ENCODE data around the gene RAB5A. TPM values are rescaled to one million over a fixed set of nuclear protein-coding genes. Genes with fewer than 3 reads are reported as not detected.

Gene RAB5A
- total RNA-seq, 1 experiment from 2014 or later = 97.1 TPM

DNA sequence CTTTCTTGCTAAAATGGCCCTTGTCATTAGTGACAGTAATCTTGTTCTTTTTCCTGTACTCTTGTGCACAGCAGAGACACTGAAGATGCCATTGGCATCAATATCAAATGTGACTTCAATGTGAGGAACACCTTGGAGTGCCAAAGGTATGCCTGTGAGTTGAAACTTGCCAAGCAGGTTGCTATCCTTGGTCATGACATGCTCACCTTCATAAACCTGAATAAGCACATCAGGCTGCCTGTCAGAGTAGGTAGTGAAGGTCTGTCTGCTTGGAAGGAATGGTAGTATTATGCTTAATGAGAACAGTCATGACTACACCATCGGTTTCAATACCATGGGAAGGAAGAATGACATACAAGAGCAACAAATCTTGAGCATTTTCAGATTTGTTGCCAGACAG lies 6.3 kb upstream of the RAB5A start:
- 0 out of 2 replicates have a peak, but pooled peaks cover 2% of the 10 kb centered on the region for H3K36me3 Mint-ChIP-seq
- POLR2A ChIA-PET = no interaction called here
- peaks cover 16% of the 10 kb centered on the region for H3K9me3 Mint-ChIP-seq
- DNase-seq (ENCODE audit: low spot score) = no peak
- H3K27ac Mint-ChIP-seq = no peak overlapping the region
- CTCF ChIA-PET = no interaction called here
- no peak for ATAC-seq
- H3K27me3 Mint-ChIP-seq (ENCODE audit: low read depth) = peaks cover 4% of the 10 kb centered on the region; the same call in 1 of the 2 replicates
- TF ChIP-seq ZNF263 (CRISPR knock-in tag; IDR thresholded peaks at IDR 0.05; ENCODE audit: low read depth) = no peak
- TF ChIP-seq NR3C1 (CRISPR knock-in tag; conservative IDR thresholded peaks at IDR 0.05; ENCODE audit: low read depth) = no peak
- TF ChIP-seq, protein P1, sequence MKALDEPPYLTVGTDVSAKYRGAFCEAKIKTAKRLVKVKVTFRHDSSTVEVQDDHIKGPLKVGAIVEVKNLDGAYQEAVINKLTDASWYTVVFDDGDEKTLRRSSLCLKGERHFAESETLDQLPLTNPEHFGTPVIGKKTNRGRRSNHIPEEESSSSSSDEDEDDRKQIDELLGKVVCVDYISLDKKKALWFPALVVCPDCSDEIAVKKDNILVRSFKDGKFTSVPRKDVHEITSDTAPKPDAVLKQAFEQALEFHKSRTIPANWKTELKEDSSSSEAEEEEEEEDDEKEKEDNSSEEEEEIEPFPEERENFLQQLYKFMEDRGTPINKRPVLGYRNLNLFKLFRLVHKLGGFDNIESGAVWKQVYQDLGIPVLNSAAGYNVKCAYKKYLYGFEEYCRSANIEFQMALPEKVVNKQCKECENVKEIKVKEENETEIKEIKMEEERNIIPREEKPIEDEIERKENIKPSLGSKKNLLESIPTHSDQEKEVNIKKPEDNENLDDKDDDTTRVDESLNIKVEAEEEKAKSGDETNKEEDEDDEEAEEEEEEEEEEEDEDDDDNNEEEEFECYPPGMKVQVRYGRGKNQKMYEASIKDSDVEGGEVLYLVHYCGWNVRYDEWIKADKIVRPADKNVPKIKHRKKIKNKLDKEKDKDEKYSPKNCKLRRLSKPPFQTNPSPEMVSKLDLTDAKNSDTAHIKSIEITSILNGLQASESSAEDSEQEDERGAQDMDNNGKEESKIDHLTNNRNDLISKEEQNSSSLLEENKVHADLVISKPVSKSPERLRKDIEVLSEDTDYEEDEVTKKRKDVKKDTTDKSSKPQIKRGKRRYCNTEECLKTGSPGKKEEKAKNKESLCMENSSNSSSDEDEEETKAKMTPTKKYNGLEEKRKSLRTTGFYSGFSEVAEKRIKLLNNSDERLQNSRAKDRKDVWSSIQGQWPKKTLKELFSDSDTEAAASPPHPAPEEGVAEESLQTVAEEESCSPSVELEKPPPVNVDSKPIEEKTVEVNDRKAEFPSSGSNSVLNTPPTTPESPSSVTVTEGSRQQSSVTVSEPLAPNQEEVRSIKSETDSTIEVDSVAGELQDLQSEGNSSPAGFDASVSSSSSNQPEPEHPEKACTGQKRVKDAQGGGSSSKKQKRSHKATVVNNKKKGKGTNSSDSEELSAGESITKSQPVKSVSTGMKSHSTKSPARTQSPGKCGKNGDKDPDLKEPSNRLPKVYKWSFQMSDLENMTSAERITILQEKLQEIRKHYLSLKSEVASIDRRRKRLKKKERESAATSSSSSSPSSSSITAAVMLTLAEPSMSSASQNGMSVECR (CRISPR knock-in tag; IDR thresholded peaks at IDR 0.05; ENCODE audit: borderline replicate concordance) = no peak
- TF ChIP-seq ZNF138 (CRISPR knock-in tag; conservative IDR thresholded peaks at IDR 0.05) = no peak
- TF ChIP-seq SP1 (CRISPR knock-in tag; conservative IDR thresholded peaks at IDR 0.05) = no peak
- no peak for TF ChIP-seq ZMAT4 (CRISPR knock-in tag; IDR thresholded peaks at IDR 0.05)
- TF ChIP-seq CTCF (IDR thresholded peaks at IDR 0.05) = no peak
- no peak for TF ChIP-seq ZNF281 (CRISPR knock-in tag; IDR thresholded peaks at IDR 0.05)
- peaks cover 5% of the 10 kb centered on the region for H3K4me1 Mint-ChIP-seq
- no peak overlapping the region for H3K4me3 Mint-ChIP-seq

DNA sequence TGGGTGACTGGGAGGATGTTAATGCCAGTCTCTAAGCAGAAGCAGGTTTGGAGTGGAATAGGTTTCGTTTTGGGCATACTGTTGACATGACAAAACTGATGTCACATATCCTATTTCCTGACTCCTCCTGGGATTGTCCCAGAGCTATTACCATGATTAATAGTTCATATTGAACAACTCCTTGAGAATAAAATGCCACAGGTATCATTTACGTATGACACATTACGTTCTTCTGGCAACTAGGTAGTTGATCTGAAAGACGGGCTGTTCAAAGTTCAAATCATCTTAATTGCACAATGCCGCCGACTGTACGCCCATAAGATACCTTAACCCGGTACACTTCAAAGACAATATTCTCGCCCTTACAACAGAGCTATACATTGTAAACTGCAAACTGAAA lies 1.4 kb upstream of the RAB5A start:
- H3K4me3 Mint-ChIP-seq = peak overlapping the region; percentile 99
- POLR2A ChIA-PET = no interaction called here
- CTCF ChIA-PET = no interaction called here
- H3K36me3 Mint-ChIP-seq = peaks cover 5% of the 10 kb centered on the region; the same call in 1 of the 2 replicates
- peaks cover under 1% of the 10 kb centered on the region; the same call in 1 of the 2 replicates for H3K27me3 Mint-ChIP-seq (ENCODE audit: low read depth)
- DNase-seq (ENCODE audit: low spot score) (no peak), ATAC-seq (no peak)
- H3K9me3 Mint-ChIP-seq = peaks cover 11% of the 10 kb centered on the region
- H3K4me1 Mint-ChIP-seq = peaks cover 27% of the 10 kb centered on the region
- peak overlapping the region; percentile 76; the same call in 1 of the 2 replicates for H3K27ac Mint-ChIP-seq
- TF ChIP-seq ZNF423 (CRISPR knock-in tag; IDR thresholded peaks at IDR 0.05) (no peak), ERG (CRISPR knock-in tag; IDR thresholded peaks at IDR 0.05) (no peak), SOX15 (CRISPR knock-in tag; IDR thresholded peaks at IDR 0.05) (no peak), ZBTB21 (CRISPR knock-in tag; IDR thresholded peaks at IDR 0.05; ENCODE audit: borderline replicate concordance) (no peak), NR2C2 (CRISPR knock-in tag; IDR thresholded peaks at IDR 0.05) (no peak), ZNF281 (CRISPR knock-in tag; IDR thresholded peaks at IDR 0.05) (no peak)
- TF ChIP-seq, protein P2, sequence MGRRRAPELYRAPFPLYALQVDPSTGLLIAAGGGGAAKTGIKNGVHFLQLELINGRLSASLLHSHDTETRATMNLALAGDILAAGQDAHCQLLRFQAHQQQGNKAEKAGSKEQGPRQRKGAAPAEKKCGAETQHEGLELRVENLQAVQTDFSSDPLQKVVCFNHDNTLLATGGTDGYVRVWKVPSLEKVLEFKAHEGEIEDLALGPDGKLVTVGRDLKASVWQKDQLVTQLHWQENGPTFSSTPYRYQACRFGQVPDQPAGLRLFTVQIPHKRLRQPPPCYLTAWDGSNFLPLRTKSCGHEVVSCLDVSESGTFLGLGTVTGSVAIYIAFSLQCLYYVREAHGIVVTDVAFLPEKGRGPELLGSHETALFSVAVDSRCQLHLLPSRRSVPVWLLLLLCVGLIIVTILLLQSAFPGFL (CRISPR knock-in tag; IDR thresholded peaks at IDR 0.05; ENCODE audit: borderline replicate concordance) = no peak
- TF ChIP-seq, protein P1 (CRISPR knock-in tag; IDR thresholded peaks at IDR 0.05; ENCODE audit: borderline replicate concordance) = no peak
